GM23338 (cell line): ENCODE results near the gene TREM2. TPM values are rescaled to one million over a fixed set of nuclear protein-coding genes. Genes with fewer than 3 reads are reported as not detected.
A peak's percentile ranks its signal among the peaks of the same experiment; 100 is the strongest.

ENCODE experiments used
- ATAC-seq: fragments of 200-7000 bp; cut with Tn5 transposase; 3 replicates; pipeline ENCODE4 v1.9.1; 2020
- DNase-seq: peaks from one replicate; pipeline ENCODE4 v3.0.0-alpha.2; 2015; ENCODE audit warnings: low spot score
- H2AFZ ChIP-seq: fragments of 200-600 bp; sonication (generic); 2 replicates; pipeline ENCODE4 v1.8.0; 2016; ENCODE audit warnings: antibody characterized with exemption, mild to moderate bottlenecking, moderate library complexity
- H3F3A ChIP-seq: fragments of 200-600 bp; sonication (generic); replicated peaks from 2 replicates; pipeline ENCODE4 v1.8.0; 2017; ENCODE audit warnings: antibody characterized with exemption, mixed run types, low read depth
- H3K27ac ChIP-seq: fragments of 200-600 bp; sonication (generic); 2 replicates; pipeline ENCODE4 v1.6.1; 2016; ENCODE audit warnings: low read depth
- H3K27me3 ChIP-seq: fragments of 200-600 bp; sonication (generic); 2 replicates; pipeline ENCODE4 v1.8.0; 2016; ENCODE audit warnings: mild to moderate bottlenecking, mixed run types, moderate library complexity; ENCODE audit not compliant: insufficient read depth
- H3K36me3 ChIP-seq: fragments of 200-600 bp; sonication (generic); 2 replicates; pipeline ENCODE4 v1.8.0; 2016; ENCODE audit warnings: mild to moderate bottlenecking; ENCODE audit not compliant: insufficient read depth
- H3K4me1 ChIP-seq: fragments of 200-600 bp; sonication (generic); 2 replicates; pipeline ENCODE4 v1.8.0; 2016; ENCODE audit warnings: mild to moderate bottlenecking, moderate library complexity; ENCODE audit not compliant: insufficient read depth
- H3K4me2 ChIP-seq: fragments of 200-600 bp; sonication (generic); 2 replicates; pipeline ENCODE4 v1.7.1; 2017; ENCODE audit warnings: mixed run types
- H3K4me3 ChIP-seq: fragments of 200-600 bp; sonication (generic); 2 replicates; pipeline ENCODE4 v1.6.1; 2016; ENCODE audit warnings: mixed run types
- H3K79me2 ChIP-seq: fragments of 200-600 bp; sonication (generic); replicated peaks from 2 replicates; pipeline ENCODE4 v1.8.0; 2017; ENCODE audit warnings: mild to moderate bottlenecking; ENCODE audit not compliant: insufficient read depth
- H3K9me2 ChIP-seq: fragments of 200-600 bp; sonication (generic); 2 replicates; pipeline ENCODE4 v1.8.0; 2017; ENCODE audit not compliant: insufficient read depth
- H4K20me1 ChIP-seq: fragments of 200-600 bp; sonication (generic); replicated peaks from 2 replicates; pipeline ENCODE4 v1.8.0; 2017; ENCODE audit warnings: mild to moderate bottlenecking; ENCODE audit not compliant: insufficient read depth
- H3K27ac Mint-ChIP-seq: 2 replicates; pipeline ENCODE4 v1.8.0; 2020; ENCODE audit warnings: inconsistent platforms, mild to moderate bottlenecking, moderate library complexity, mixed read lengths
- H3K27me3 Mint-ChIP-seq: 3 replicates; pipeline ENCODE4 v1.8.0; 2022; ENCODE audit warnings: low read depth, mild to moderate bottlenecking, moderate library complexity, mixed read lengths, inconsistent platforms; ENCODE audit not compliant: insufficient read depth, poor library complexity
- H3K36me3 Mint-ChIP-seq: 3 replicates; pipeline ENCODE4 v1.8.0; 2021; ENCODE audit warnings: low read depth, mild to moderate bottlenecking, inconsistent platforms, moderate library complexity, mixed read lengths
- H3K4me1 Mint-ChIP-seq: 3 replicates; pipeline ENCODE4 v1.8.0; 2020; ENCODE audit warnings: mild to moderate bottlenecking, inconsistent platforms, mixed read lengths
- H3K4me3 Mint-ChIP-seq: 3 replicates; pipeline ENCODE4 v1.8.0; 2021; ENCODE audit warnings: moderate library complexity, mild to moderate bottlenecking, inconsistent platforms, mixed read lengths
- H3K9me3 Mint-ChIP-seq: 3 replicates; pipeline ENCODE4 v1.8.0; 2020; ENCODE audit warnings: moderate library complexity, mild to moderate bottlenecking, inconsistent platforms, mixed read lengths
- CREB1 ChIP-seq: fragments of 250-450 bp; sonication (Bioruptor Pico); IDR thresholded peaks from 2 replicates; pipeline ENCODE4 v1.5.0; 2020; ENCODE audit warnings: low read depth, mild to moderate bottlenecking, moderate library complexity
- EZH2 ChIP-seq: fragments of 200-600 bp; sonication (generic); IDR thresholded peaks from one replicate; pipeline ENCODE4 v1.8.0; 2017; ENCODE audit warnings: antibody characterized with exemption, mild to moderate bottlenecking, low read depth; ENCODE audit not compliant: unreplicated experiment
- EZH2phosphoT487 ChIP-seq: fragments of 200-600 bp; sonication (generic); IDR thresholded peaks from one replicate; pipeline ENCODE4 v1.8.1; 2018; ENCODE audit warnings: antibody characterized with exemption; ENCODE audit not compliant: unreplicated experiment
- NANOG ChIP-seq: IDR thresholded peaks from 2 replicates; pipeline ENCODE4 v1.6.1; 2016; ENCODE audit warnings: antibody characterized with exemption, borderline replicate concordance
- POLR2AphosphoS5 ChIP-seq: IDR thresholded peaks from 2 replicates; pipeline ENCODE4 v1.6.1; 2016; ENCODE audit warnings: antibody characterized with exemption, low read depth
- ZNF114 ChIP-seq: fragments of 250-450 bp; sonication (Bioruptor Pico); IDR thresholded peaks from 2 replicates; pipeline ENCODE4 v1.5.0; 2020; ENCODE audit warnings: mild to moderate bottlenecking, moderate library complexity
- ZNF331 ChIP-seq: fragments of 250-450 bp; sonication (Bioruptor Pico); IDR thresholded peaks from 2 replicates; pipeline ENCODE4 v1.5.0; 2020; ENCODE audit warnings: low read depth, mild to moderate bottlenecking, moderate library complexity
- ZNF462 ChIP-seq: fragments of 250-450 bp; sonication (Bioruptor Pico); IDR thresholded peaks from 2 replicates; pipeline ENCODE4 v1.5.0; 2020; ENCODE audit warnings: mild to moderate bottlenecking, moderate library complexity
- polyA plus RNA-seq: library from polyadenylated mRNA; unstranded; fragments of >200 nt; fragmentation: Nextera tagmentation; extraction: Ambion mirVana; gene quantifications from 2 replicates; pipeline ENCODE4 v1.2.1, GENCODE V29; 2016
- total RNA-seq: library from RNA; depleted of rRNA; stranded (reverse); fragments of >200 nt; shearing (Covaris generic); gene quantifications from 2 replicates; pipeline ENCODE4 v1.2.3, GENCODE V29; 2014

The TREM2 gene
- total and polyA plus RNA-seq, 2 experiments from 2014 or later: not detected

GRCh38 chr6:41177287-41177686 is 14.4 kb upstream of the TREM2 start (continued):
- no peak for TF ChIP-seq ZNF462 (CRISPR knock-in tag)
- TF ChIP-seq EZH2: no peak
- no peak for TF ChIP-seq CREB1 (CRISPR knock-in tag)
- no peak for TF ChIP-seq ZNF331 (CRISPR knock-in tag)
- TF ChIP-seq NANOG: no peak
- no peak for TF ChIP-seq ZNF114

GRCh38 chr6:41176189-41176588 is 13.3 kb upstream of the TREM2 start:
- Histone ChIP-seq H4K20me1 (no peaks in the 10 kb centered on the region), H3F3A (no peaks in the 10 kb centered on the region), H3K4me2 (no peak overlapping the region), H3K79me2 (no peaks in the 10 kb centered on the region), H3K27ac (no peak overlapping the region), H2AFZ (0 out of 2 replicates have a peak overlapping the region, but pooled peaks have one; percentile 14), H3K9me2 (peaks cover 7% of the 10 kb centered on the region; the same call in 1 of the 2 replicates), H3K27me3 (no peaks in the 10 kb centered on the region), H3K36me3 (no peaks in the 10 kb centered on the region), H3K4me1 (peaks cover 6% of the 10 kb centered on the region), H3K4me3 (no peak overlapping the region)
- H3K27ac Mint-ChIP-seq: no peak overlapping the region
- DNase-seq: no peak
- no peak for ATAC-seq
- peaks cover 7% of the 10 kb centered on the region; the same call in 1 of the 3 replicates for H3K36me3 Mint-ChIP-seq
- no peak for TF ChIP-seq EZH2phosphoT487
- no peak for TF ChIP-seq ZNF331 (CRISPR knock-in tag)
- no peak for TF ChIP-seq POLR2AphosphoS5
- peaks cover 8% of the 10 kb centered on the region; the same call in 1 of the 3 replicates for H3K9me3 Mint-ChIP-seq
- no peak overlapping the region for H3K4me3 Mint-ChIP-seq
- no peaks in the 10 kb centered on the region for H3K27me3 Mint-ChIP-seq
- H3K4me1 Mint-ChIP-seq: peaks cover 5% of the 10 kb centered on the region
